HG03025 (cell line): ENCODE measurements around the gene P3H4.
"Not testable (repeated sequence)": the region's sequence is repeated elsewhere in the genome, so short reads cannot be mapped to it uniquely, and the experiment has no call there.

Experiments used
- ATAC-seq: cut with Tn5 transposase; IDR thresholded peaks from one replicate; pipeline ENCODE4 v1.9.1; 2021; ENCODE audit warnings: mild to moderate bottlenecking, moderate library complexity; ENCODE audit not compliant: unreplicated experiment, low FRiP score

The P3H4 gene

DNA sequence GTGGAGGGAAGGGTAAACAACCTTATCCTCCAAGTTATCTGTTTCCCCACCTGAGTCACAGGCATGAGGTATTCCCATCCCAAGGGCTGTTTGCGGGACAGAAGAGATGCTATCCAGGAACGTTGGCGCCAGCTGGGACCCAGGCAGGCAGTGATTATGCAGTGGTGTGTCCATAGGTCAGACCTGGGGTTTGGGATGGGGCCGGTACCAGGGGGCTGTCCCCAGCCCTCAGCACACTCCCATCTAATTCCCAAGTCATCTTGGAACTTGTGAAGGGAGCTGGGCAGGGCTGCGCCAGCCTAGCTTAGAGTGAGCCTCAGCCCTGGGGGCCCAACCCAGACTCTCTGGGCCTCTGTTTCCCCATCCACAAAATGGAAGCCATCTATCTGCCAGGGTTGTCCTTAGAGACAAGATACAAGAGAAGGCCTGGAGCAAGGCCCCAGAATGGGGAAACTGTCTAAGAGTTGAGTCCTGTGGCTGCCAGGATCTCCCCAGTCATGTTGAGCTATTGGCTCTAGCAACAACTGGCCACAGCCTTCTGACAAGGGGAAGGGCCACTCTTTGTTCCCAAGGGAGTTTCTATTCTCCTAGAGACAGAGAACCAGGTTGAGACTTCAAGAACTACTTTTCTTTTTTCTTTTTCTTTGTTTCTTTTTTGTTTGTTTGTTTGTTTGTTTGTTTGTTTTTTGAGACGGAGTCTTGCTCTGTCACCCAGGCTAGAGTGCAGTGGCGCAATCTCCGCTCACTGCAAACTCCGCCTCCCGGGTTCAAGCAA, 15.4 kb downstream of the P3H4 start:
- ATAC-seq: no peak

DNA sequence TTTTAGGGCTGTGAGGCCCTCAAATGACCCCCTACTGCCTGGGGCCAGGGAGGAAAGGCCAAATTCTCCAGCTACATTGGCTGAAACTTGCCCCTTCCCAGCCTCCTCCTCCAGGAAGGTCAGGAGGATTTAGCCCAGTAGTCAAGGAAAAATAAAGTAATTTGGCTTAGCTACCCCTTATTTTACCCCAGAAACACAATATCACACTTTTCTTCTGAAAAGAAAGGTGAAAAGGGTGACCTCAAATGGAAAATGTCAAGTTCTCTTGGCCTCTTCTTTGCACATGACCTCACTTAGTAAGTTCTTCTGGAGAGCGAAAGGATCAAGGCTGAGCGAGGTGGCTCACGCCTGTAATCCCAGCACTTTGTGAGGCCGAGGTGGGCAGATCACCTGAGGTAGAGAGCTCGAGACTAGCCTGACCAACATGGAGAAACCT, 17.2 kb downstream of the P3H4 start:
- no peak for ATAC-seq

DNA sequence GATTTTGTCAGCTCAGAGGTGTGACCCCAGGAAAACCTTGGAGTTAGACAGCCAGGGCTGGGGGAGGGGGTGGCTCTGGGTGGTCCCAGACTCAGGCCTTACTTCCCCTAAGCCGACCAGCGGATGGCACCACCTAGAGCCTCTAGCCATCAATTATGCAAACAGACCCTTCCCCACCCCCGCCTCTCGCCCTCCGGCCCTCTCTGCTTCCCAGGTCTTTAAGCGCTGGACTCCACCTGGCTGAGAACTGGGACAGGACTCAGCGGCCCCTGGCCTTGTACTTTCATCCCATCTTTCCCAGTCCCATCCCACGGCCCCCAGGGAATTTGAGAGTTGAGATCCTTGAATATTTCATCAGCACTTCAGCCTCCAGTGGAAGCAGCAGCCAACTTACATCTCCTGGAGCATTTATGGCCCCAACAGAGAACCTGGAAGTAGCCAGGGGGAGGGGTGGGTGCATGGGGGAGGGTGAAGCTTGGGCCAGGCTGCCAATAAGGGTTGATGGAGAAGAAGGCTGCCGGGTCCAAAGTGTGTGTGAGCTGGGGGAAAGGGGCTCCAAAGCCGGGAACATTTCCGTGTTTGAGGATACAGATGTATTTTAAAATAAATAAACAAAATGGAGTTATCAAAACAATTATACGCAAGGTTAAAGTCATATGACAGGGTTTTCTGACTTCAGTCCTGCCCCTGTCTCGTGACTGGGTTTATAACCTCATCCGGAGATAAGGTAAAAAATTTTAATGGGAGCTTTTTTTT, 17.8 kb downstream of the P3H4 start:
- ATAC-seq: no peak

DNA sequence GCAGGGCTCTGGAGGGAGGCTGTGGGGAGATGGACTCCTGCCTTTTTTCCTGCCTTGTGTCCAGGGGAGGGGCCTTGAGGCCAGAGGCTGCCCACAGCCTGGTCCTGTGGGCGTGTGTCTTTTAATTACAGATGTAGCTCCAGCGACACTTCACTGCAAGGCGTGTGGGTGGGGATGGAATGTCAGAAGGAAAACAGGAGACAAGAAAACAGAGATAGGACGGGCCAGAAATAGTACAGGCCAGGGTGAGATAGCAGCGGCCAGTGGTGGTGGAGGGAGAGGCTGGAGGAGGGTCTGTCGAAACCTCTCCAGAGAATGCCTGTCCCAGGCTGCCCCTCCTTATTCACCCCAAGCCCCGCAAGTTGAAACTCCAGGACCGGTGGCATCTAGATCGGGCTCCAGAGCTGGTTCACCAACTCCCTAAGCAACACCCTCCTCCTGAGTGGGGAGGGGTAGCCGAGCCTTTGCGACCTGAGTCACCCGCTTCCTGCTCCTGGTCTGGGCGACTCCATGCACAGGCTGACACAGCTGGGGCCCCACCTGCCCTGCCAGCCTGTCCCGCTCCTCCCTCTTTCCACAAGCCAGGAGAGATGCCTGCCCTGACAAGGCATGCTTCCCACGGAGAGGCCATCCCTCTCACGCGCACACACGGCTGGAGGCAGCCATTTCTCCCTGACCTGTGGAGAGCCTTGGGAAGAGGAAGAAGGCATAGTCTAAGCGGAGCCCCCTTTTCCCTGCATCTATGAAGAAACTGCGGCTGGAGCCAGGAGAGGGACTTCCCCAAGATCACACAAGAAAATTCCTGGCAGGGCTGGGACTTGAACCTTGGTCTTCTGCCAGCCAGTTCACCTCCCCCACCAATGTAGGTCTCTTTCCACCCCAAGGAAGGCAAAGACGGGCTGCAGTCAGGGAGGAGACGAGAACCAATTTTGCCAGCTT, 18.6 kb downstream of the P3H4 start:
- ATAC-seq: no peak

DNA sequence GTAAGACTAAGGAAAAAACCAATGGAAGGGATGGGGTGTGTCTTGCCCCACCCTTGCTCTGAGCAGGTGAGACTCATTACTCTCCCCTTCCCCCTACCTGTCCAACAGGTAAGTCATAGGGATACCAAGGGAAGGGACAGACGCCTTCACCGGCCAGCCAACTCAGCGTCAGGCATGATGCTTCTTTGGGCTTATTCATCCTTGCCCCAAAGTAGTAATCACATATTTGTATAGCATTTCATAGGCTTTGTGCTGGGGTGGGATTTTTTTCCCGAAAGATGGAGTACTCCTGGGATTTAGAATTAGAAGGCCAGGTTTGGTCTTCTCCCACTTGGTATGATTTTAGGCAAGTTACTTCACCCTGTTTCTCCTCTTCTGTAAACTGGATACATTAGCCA, 24.7 kb downstream of the P3H4 start:
- ATAC-seq: no peak

DNA sequence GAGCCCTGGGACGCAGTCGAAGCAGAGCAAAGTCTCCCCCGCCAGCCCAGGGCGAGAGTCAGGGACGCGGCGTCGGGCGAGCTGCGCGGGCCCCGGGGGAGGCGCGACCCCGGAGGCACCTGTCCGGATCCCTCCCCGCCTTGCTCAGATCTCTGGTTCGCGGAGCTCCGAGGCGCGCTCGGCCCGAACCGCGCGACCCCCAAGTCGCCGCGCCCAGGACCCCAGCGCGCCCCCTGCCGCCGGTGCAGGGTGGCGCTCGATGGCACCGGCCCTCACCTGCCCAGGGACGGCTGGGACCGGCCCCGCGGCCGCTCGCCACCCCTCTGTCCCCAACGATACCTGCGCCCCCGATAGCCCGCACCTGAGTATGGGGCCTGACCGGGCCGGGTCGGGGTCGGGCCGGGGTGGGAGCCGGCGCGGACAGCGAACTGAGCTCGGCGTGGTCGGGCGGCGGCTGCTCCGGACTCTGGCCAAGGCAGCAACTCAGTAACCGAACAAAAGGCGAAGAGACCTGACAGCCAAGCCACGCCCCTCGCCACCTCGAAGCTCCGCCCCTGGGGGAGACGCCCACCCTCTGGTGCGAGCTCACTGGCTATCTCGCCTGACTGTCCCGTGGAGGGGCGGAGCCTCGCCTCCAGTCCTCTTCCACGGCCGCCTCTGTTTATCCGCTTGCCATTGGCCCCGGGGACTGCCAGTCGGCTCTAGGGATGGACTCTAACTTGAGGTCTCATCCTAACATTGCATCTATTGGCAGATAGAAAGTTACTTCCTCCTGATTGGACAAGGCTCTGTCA, 25.3 kb downstream of the P3H4 start, which contains the start of gene JUP:
TSS of gene JUP (minus strand) at position 485 of the 794 bp plus-strand sequence. CDS start 14,857 bp downstream, outside the sequence.
- no peak for ATAC-seq

DNA sequence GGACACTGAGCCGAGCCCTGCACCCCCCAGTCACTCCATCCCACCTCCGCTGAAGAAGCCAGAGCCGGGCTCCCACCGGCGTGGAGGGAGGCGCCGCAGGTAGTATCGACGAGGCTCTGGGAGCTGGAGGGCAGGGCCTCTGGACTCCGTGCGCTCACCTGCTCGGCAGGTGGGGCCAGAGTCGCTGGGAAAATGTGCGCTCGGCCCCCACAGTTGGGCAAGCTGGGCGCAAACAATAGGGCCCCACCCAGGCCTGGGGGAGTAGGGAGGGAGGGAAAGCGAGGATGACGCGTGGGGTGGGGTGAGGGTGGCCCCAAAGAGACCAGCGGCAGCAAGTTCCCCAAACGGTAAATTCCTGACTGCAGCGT, 25.9 kb downstream of the P3H4 start:
- ATAC-seq: no peak

DNA sequence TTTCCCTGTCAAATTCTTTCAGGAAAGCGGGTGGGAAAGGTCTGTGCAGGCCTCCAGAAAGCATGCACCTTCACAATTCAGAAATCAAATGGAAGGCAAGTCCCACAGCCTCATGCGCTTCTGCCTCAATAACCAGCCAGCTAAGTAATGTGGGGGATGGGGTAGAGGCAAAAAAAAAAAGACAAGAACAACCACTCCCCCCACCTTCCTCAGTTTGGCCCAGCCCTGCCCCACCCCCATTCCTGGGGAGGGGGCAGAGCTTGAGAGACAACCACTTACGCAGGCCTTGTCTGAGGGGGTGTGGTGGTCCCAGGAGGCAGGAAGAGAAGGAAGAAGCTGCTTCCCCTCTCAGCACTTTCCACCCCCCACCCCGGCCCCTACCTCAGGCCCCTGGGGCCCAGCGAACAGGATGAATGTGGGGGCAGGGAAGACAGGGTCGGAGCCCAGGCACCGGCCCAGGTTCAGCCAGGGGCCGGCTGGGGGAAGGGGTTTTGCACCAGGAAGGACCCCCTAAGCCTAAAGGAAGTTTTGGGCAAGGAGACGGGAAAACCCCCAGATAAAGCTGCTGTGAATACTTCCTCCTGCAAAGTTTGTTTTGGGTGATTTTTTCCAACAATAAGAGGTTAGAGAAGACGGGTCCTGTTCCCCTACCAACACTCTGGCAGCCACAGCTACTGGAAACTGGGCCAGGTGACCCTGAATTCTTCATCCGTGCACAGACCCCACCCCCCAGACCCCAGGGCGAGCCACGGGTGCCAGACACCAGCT, 26.5 kb downstream of the P3H4 start:
- ATAC-seq: no peak

DNA sequence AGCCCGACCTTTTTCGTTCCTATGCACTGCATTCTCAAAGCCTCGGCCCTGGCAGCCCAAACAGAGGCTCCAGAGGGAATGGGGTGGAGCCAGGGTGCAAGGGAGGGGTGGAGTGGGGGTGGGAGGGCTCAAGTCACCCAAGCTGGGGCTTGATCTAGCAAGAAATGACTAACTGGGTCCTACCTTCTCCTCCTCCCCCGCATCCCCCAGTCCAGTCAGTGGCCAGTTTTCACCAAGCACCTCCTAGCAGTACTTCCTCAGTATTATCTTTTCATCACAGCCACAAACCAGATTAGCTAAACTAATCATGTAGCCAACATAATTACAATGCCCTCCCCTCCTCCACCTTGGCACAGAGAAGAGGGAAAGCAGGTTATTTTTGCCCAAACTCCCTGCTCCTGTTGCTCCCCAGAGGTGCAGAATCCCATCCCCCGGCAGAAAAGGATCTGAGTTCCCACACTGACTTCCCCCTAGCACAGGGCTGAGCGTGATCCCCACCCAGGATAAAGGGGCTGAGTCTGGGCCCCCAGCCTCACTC, 27.5 kb downstream of the P3H4 start:
- no peak for ATAC-seq

DNA sequence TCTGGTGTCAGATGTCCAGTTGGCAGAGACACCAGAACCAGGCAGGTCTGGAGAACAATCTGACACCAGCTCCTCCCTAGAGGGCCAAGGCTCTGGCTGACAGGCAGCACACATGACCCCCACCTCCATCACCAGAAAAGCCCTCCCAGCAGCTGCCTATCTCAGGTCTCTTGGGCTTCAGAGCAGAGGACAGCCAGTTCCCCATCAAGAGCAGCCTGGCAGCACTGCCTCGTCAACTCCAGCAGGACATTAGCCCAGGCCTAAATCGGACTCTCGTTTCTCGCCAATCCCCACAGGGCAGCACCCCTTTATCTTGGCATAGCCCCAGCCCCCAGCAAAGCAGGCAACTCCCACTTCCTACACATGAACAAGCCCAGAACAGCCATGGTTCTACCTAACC, 29.6 kb downstream of the P3H4 start:
- no peak for ATAC-seq

DNA sequence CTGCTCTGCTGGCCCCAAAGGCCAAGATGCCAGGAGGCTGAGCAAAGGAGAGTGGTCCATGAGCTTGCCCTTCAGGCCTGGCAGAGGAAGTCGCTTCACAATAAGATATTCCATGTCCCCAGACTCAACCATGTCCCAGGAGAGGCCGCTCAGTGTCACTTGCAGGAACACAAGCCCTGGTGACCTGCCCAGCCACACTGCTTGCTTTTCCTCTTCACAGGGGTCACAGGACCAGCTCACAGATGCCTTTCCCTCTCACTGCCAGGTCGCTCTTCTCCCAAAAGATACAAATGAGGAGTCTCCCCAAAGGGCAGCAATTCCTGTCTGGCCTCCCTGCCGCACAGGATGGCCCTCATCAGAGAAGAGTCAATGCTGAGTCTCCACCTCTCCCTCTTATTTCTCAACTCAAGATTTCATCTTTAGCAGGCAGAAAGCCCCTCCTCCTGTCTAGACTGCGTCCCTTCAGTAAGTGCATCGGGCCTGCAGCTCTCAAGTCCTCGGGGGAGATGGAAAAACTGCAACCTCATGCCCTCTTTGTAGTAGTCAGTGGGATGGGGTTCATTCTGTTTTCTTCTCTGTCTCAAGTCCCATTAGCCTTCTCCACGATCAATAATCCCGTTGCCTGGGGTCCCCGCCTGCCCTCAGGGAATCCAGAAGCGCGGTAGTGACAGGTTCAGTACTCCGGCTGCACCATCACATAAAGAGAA, 30.2 kb downstream of the P3H4 start:
- no peak for ATAC-seq

DNA sequence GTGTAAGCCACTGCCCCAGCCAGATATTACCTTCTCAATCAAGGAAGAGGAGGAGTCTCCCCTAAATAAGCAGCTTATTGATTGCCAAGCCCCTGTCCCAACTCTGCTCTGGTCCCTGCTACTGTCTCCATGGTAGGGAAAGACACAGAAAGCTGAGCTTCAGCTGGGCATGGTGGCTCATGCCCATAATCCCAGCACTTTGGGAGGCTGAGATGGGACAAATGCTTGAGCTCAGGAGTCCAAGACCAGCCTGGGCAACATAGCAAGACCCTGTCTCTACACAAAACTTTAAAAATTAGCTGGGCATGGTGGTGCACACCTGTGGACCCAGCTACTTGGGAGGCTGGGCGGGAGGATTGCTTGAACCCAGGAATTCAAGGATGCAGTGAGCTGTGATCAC, 31.8 kb downstream of the P3H4 start:
- ATAC-seq: no peak

DNA sequence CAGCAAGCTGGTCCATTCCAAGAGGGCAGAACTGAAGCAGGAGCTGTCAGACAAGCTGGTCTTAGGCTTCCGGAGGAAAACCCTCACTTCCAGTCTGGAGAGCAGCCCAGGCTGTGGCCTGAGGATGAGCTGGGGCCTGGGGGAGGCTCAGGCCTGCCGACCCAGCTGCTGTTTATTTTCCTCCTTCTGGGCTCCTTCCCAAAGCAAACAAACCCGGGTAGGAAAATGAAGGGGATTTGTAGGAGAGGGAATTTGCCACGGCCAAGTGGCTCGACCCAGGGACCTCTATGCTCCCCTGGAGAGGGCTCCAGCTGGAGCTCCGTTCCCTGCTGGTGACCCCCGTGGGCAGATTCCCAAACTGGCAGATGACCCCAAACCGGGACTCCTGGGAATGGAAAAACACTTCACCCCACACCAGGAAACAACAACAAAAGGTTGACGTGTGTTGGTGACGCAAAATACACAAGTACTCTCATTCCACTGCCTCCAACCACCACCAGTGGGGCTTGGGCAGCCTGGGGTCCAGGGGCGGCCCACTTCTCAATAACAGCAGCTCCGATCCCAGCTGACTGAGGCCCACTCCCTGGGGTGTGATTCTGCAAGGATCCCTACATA, 34.1 kb downstream of the P3H4 start:
- no peak for ATAC-seq

DNA sequence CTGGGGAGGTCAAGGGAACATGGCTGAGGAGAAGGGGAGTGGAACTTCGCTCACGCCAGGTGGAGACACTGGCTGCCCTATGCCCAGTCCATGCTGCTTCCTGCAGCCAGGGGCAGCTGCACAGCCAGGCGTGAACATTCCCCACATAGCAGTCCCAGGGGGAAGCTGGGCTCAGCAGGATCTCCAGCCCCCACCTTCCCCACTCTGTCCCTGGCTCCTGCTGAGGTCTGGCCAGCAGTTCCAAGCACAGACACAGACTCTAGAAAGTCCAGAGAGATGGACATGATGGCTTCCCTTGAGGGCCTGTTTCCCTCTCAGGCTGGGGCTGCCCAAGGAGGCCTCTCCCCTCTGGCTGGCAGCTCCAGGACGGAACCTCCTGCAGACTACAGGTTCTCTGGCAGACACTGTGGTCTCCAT, 34.6 kb downstream of the P3H4 start:
- ATAC-seq: no peak

DNA sequence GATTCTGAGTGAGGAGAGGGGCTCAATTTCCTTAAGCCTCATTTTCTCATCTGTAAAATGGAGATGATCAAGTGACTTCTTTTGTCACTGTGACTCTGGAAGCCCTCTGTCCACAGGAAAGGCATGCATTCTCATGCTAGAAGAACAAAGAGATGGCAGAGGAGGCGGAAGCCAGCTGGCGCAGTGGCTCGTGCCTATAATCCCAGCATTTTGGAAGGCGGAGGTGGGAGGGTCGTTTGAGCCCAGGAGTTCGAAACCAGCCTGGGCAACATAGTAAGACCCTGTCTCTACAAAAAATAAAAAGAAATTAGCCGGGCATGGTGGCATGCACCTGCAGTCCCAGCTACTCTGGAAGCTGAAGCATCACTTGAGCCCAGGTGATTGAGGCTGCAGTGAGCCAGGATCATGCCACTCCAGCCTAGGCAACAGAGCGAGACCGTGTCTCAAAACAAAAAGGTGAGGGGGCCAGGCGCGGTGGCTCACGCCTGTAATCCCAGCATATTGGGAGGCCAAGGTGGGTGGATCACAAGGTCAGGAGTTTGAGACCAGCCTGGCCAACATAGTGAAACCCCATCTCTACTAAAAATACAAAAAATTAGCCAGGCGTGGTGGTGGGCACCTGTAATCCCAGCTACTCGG, 35.4 kb downstream of the P3H4 start:
- ATAC-seq: not testable (repeated sequence)

DNA sequence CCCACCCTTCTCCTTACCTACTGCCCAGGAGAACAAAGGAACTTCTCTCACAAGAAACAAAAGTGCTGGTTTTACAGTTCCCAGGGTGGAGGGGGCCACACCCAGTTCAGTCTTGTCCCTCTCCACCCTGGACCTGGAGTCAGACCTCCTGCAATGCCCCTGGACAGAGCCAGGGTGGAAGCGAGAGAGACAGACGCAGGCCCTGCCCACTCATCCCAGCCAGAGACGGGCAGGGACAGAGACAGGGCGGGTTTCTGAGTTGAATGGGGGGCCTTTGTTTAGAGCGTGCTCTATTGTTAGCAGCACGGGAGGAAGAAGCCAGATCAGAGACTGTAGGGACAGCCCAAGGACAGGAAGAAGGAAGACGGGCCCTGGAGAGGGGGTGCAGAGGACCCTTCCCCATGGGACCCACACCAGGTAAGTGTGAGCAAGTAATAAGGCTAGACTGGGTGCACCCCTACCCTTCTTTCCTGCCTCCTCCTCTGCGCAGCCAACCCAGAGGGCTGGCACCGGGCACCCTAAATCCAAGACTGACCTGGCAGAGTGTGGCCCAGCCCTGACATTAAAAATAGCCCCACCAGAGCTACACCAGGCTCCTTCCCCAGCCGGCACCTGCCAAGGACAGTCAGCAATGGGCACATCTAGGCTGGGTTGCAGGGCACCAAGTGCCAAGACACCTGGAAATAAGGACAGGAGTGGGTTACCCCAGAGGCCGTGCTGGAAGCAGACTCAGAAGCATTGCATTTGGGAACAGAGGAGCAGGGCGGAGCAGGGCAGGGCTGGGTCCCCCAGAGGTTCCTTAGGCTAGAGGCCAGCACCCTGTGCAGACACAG, 36.1 kb downstream of the P3H4 start:
- ATAC-seq: no peak

DNA sequence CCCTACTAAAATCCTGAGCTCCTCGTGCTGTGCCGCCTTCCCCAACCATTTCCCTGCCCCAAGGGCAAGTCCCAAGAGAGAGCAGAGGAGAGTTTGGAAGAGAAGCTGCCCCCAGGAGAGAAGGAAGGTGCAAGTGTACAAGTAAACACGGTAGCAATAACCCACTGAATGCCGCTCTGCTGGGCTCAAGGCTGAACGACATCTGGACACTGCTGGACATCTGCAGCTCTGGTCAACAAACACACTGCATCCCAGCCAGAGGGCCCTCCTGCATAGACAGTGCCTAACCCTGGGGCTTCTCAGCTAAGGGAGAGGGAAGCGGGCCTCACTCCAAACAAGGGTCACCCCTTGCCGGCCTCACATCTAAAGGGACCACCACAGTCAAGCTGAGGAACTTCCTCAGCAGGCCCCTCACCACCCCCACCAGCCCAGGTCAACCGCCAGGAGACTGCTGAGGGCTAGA, 38.0 kb downstream of the P3H4 start:
- ATAC-seq: no peak
